Lung (tissue), 12 donors: Measurements from ENCODE around the gene ETV6. TPM values are rescaled to one million over a fixed set of nuclear protein-coding genes. Genes with fewer than 3 reads are reported as not detected.

Experiments
- ATAC-seq: fragments of 200-7000 bp; cut with Tn5 transposase; one replicate; pipeline ENCODE4 v1.9.1; 2020; ENCODE audit warnings: moderate number of reproducible peaks; ENCODE audit not compliant: insufficient read depth, low FRiP score
- DNase-seq, 3 donors: peaks; one replicate each; pipeline ENCODE4 v3.0.0-alpha.2; 2013 to 2017
- H3K27ac ChIP-seq, 2 donors: one replicate each; pipeline ENCODE4 v1.5.1; 2013; ENCODE audit warnings: mild to moderate bottlenecking in 2 of 2, moderate library complexity in 2 of 2, control low read depth in 1 of 2, inconsistent platforms in 1 of 2, low read depth in 1 of 2, low read length in 1 of 2
- H3K27me3 ChIP-seq, 3 donors: one replicate each; pipeline ENCODE4 v1.5.1; 2013; ENCODE audit warnings: low read length in 2 of 3; ENCODE audit not compliant: control insufficient read depth in 3 of 3, insufficient read depth in 3 of 3
- H3K36me3 ChIP-seq, 4 donors: one replicate each; pipeline ENCODE4 v1.5.1; 2013; ENCODE audit warnings: low read length in 4 of 4, mild to moderate bottlenecking in 1 of 4, moderate library complexity in 1 of 4; ENCODE audit not compliant: control insufficient read depth in 4 of 4, insufficient read depth in 4 of 4
- H3K4me1 ChIP-seq, 5 donors: one replicate each; pipeline ENCODE4 v1.5.1; 2013; ENCODE audit warnings: low read length in 5 of 5, mild to moderate bottlenecking in 2 of 5, moderate library complexity in 1 of 5; ENCODE audit not compliant: control insufficient read depth in 5 of 5, insufficient read depth in 5 of 5
- H3K4me3 ChIP-seq: one replicate; pipeline ENCODE4 v1.5.1; 2013; ENCODE audit warnings: mild to moderate bottlenecking, control low read depth, moderate library complexity
- H3K9ac ChIP-seq, 2 donors: one replicate each; pipeline ENCODE4 v1.5.1; 2013; ENCODE audit warnings: low read length in 2 of 2, control low read depth in 1 of 2; ENCODE audit not compliant: insufficient read depth in 1 of 2
- H3K9me3 ChIP-seq, 4 donors: one replicate each; pipeline ENCODE4 v1.5.1; 2013; ENCODE audit warnings: low read length in 3 of 4, mild to moderate bottlenecking in 1 of 4, moderate library complexity in 1 of 4; ENCODE audit not compliant: control insufficient read depth in 4 of 4, insufficient read depth in 3 of 4
- WGBS, 2 donors: extraction: QIAGEN DNeasy Blood & Tissue Kit; methylation state at CpG; one replicate each; pipeline ENCODE4 v1.1.7; 2013; 5-methylcytosine and 5-hydroxymethylcytosine counted together
- polyA plus RNA-seq, 2 donors: library from polyadenylated mRNA; stranded (reverse); fragments of 200-250 nt; gene quantifications; one replicate each; pipeline ENCODE4 v1.2.1, GENCODE V29; 2013
- total RNA-seq, 2 donors: library from RNA; depleted of rRNA in 1 of 2; stranded (reverse); fragments of >200 nt in 1 of 2; gene quantifications; one replicate each; pipeline ENCODE4 v1.2.1, GENCODE V29; 2014 to 2021
- TF ChIP-seq, protein P1 (sequence below): IDR thresholded peaks from 2 replicates; pipeline ENCODE4 v1.5.1; 2012; ENCODE audit warnings: mild to moderate bottlenecking; ENCODE audit errors: control extremely low read depth, extremely low read depth
- donor health status: control.
- donor health status: control.
- donor health status: Bipolar disorder and iron deficiency.
- donor health status: healthy.
- donor health status: DM: yes; HTN: yes; CAD: no.

ETV6 gene
- total and polyA plus RNA-seq, 4 donors = 8.6 to 45.7 (median 13.6) TPM

DNA sequence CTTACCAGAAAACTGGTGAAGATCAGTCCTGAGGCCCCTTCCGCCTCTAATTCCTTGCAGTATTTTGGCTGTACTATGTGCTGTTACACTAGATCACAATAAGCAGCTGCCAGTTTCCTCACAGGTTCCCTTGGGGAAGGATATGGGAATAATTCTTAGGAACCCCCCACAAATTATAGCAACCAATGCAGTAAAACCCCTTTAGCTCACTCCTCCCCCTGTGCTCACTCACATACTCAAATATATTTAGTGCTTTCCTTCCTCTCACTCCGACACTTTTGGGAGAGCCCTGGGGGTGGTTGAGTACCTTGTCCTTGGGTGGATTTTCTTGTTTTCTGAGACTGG lies 162.7 kb downstream of the ETV6 start:
- ATAC-seq = no peak
- peak in 1 of 3 donors; percentile 30 for DNase-seq

DNA sequence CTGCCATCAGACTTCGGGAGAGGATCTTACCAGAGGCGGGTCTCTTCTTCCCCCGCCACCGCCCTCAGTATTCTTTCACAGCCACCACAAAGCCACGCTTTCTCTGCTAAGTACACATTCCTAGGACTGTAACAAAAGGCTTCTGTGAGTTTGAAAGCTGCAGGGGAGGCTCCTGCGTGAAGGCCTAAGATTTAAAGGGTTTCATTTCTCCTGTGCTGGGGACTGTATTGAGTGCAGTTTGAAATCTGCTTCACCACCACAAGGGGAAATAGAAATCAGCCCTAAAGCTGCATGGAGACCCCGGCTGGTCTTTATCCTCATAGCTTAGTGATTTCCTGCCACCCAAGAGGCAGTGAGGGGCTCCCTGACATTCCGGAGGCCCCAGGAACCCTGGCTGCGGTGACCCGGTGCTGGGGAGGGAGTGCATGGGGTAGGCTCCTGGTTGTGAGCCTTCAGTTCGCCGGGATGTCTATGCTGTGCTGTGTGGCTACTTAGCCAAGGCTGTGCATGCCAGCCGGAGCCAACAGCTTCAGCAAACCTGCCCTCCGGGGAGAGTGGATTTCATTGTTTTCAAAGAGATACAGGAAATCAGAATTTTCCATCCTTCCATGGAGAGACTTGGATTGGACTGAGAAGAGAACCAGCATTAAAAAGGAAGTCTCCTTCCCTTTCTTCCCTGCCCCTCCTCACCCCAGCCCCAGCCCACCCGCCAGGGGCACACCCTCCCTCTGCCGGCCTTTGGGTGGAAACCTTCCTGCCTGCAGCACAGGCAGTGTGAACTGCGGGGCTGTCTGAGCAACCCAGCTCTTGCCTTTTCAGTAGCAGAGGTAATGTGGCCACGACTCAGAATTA lies 163.3 kb downstream of the ETV6 start:
- DNase-seq (peak; percentile 52 to 69 (median 60)), ATAC-seq (peak; percentile 6)
- WGBS, 2 donors = 13 to 22% methylated on average over 18 of the region's 18 CpGs
- Histone ChIP-seq H3K9ac (no peak overlapping the region), H3K27me3 (no peaks in the 10 kb centered on the region), H3K9me3 (no peaks in the 10 kb centered on the region), H3K4me3 (no peak overlapping the region), H3K4me1 (peaks cover 15 to 45% (median 26%) of the 10 kb centered on the region in 5 donors), H3K27ac (peak overlapping the region; percentile 28 to 85), H3K36me3 (peaks cover 0 to 4% (median 0%) of the 10 kb centered on the region in 4 donors)
- TF ChIP-seq, protein P1, sequence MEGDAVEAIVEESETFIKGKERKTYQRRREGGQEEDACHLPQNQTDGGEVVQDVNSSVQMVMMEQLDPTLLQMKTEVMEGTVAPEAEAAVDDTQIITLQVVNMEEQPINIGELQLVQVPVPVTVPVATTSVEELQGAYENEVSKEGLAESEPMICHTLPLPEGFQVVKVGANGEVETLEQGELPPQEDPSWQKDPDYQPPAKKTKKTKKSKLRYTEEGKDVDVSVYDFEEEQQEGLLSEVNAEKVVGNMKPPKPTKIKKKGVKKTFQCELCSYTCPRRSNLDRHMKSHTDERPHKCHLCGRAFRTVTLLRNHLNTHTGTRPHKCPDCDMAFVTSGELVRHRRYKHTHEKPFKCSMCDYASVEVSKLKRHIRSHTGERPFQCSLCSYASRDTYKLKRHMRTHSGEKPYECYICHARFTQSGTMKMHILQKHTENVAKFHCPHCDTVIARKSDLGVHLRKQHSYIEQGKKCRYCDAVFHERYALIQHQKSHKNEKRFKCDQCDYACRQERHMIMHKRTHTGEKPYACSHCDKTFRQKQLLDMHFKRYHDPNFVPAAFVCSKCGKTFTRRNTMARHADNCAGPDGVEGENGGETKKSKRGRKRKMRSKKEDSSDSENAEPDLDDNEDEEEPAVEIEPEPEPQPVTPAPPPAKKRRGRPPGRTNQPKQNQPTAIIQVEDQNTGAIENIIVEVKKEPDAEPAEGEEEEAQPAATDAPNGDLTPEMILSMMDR = no peak

More for the DNA sequence above, 162.7 kb downstream of the ETV6 start:
- TF ChIP-seq, protein P1 = no peak
- WGBS, 2 donors = 57 to 58% methylated on average over 2 of the region's 2 CpGs
- Histone ChIP-seq H3K4me1 (peaks cover 15 to 45% (median 26%) of the 10 kb centered on the region in 5 donors), H3K4me3 (no peak overlapping the region), H3K36me3 (peaks cover 0 to 4% (median 0%) of the 10 kb centered on the region in 4 donors), H3K27me3 (no peaks in the 10 kb centered on the region), H3K27ac (peak overlapping the region; percentile 28 to 85), H3K9me3 (no peaks in the 10 kb centered on the region), H3K9ac (no peak overlapping the region)

DNA sequence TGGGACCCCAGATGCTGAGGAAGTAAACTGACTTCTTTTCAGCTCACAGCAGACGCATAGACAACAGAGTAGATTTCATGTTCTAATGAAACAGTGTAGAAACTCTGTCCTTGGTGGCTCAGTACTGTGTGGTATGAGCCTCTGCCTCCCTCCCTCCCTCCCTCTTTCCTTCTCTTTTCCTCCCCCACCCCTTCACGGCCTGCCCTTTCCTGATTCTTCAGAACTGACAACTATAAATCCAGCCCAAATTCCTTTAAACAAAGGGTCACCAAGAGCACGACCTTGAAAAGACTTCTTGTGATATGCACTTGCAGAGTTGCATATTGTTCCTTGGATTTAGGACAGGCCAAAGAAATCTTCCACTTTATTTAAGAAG lies 164.0 kb downstream of the ETV6 start:
- Histone ChIP-seq H3K9ac (no peak overlapping the region), H3K4me3 (no peak overlapping the region)

More for the DNA sequence above, 164.0 kb downstream of the ETV6 start:
- WGBS, 2 donors = 13 to 21% methylated on average over 3 of the region's 3 CpGs
- ATAC-seq (no peak), DNase-seq (no peak)
- TF ChIP-seq, protein P1 = no peak
- peaks cover 15 to 45% (median 26%) of the 10 kb centered on the region in 5 donors for H3K4me1 ChIP-seq
- no peaks in the 10 kb centered on the region for H3K9me3 ChIP-seq
- H3K27ac ChIP-seq = peak overlapping the region; percentile 12 to 83
- peaks cover 0 to 4% (median 0%) of the 10 kb centered on the region in 4 donors for H3K36me3 ChIP-seq
- H3K27me3 ChIP-seq = no peaks in the 10 kb centered on the region
